HEK293T (cell line): Measurements from ENCODE around the gene STAM2.

Experiments used
- CTCF ChIA-PET: fragments of 350-600 bp; formaldehyde crosslinking; extraction: SDS; loops from one replicate; lab custom pipeline; 2021; ENCODE audit warnings: antibody characterized with exemption, inconsistent platforms; lab: Yijun Ruan, JAX
- POLR2A ChIA-PET: fragments of 350-600 bp; formaldehyde crosslinking; extraction: SDS; loops from one replicate; lab custom pipeline; 2020; ENCODE audit warnings: antibody characterized with exemption, inconsistent platforms; lab: Yijun Ruan, JAX
- DNase-seq: peaks from one replicate; pipeline ENCODE4 v3.0.0; 2012; ENCODE audit warnings: mixed read lengths; ENCODE audit errors: extremely low spot score
- ARNT ChIP-seq: fragments of 450-650 bp; IDR thresholded peaks from 2 replicates; pipeline ENCODE4 v1.6.1; 2017; ENCODE audit warnings: mild to moderate bottlenecking
- BHLHE40 ChIP-seq: fragments of 450-650 bp; IDR thresholded peaks from 2 replicates; pipeline ENCODE4 v1.6.1; 2016; ENCODE audit warnings: mild to moderate bottlenecking, moderate library complexity, borderline replicate concordance
- CTBP1 ChIP-seq: fragments of 450-650 bp; IDR thresholded peaks from 2 replicates; pipeline ENCODE4 v1.6.1; 2016; ENCODE audit warnings: borderline replicate concordance
- ELF4 ChIP-seq: fragments of 450-650 bp; IDR thresholded peaks from 2 replicates; pipeline ENCODE4 v1.6.1; 2017; ENCODE audit warnings: antibody characterized with exemption
- FOXA1 ChIP-seq: fragments of 450-650 bp; IDR thresholded peaks from 2 replicates; pipeline ENCODE4 v1.6.1; 2016; ENCODE audit warnings: mild to moderate bottlenecking
- FOXK2 ChIP-seq: fragments of 450-650 bp; IDR thresholded peaks from 2 replicates; pipeline ENCODE4 v1.6.1; 2016; ENCODE audit warnings: mild to moderate bottlenecking
- FOXM1 ChIP-seq: fragments of 450-650 bp; IDR thresholded peaks from 2 replicates; pipeline ENCODE4 v1.6.1; 2017; ENCODE audit warnings: mild to moderate bottlenecking, borderline replicate concordance
- HDGF ChIP-seq: fragments of 450-650 bp; IDR thresholded peaks from 2 replicates; pipeline ENCODE4 v1.6.1; 2017; ENCODE audit warnings: antibody characterized with exemption, borderline replicate concordance
- L3MBTL2 ChIP-seq: fragments of 450-650 bp; conservative IDR thresholded peaks from 2 replicates; pipeline ENCODE4 v1.6.1; 2016; ENCODE audit warnings: mild to moderate bottlenecking
- LEF1 ChIP-seq: fragments of 450-650 bp; IDR thresholded peaks from 2 replicates; pipeline ENCODE4 v1.6.1; 2017; ENCODE audit warnings: mild to moderate bottlenecking, borderline replicate concordance
- NFRKB ChIP-seq: fragments of 450-650 bp; IDR thresholded peaks from 2 replicates; pipeline ENCODE4 v1.6.1; 2016; ENCODE audit warnings: mild to moderate bottlenecking, moderate library complexity
- SP1 ChIP-seq: fragments of 450-650 bp; IDR thresholded peaks from 2 replicates; pipeline ENCODE4 v1.6.1; 2017
- SUZ12 ChIP-seq: fragments of 450-650 bp; IDR thresholded peaks from 2 replicates; pipeline ENCODE4 v1.6.1; 2016; ENCODE audit warnings: mild to moderate bottlenecking
- TARDBP ChIP-seq: fragments of 450-650 bp; IDR thresholded peaks from 2 replicates; pipeline ENCODE4 v1.6.1; 2016
- ZNF384 ChIP-seq: fragments of 450-650 bp; IDR thresholded peaks from 2 replicates; pipeline ENCODE4 v1.6.1; 2016
- TF ChIP-seq, protein P1 (sequence below): fragments of 450-650 bp; IDR thresholded peaks from 2 replicates; pipeline ENCODE4 v1.6.1; 2016

The STAM2 gene

DNA sequence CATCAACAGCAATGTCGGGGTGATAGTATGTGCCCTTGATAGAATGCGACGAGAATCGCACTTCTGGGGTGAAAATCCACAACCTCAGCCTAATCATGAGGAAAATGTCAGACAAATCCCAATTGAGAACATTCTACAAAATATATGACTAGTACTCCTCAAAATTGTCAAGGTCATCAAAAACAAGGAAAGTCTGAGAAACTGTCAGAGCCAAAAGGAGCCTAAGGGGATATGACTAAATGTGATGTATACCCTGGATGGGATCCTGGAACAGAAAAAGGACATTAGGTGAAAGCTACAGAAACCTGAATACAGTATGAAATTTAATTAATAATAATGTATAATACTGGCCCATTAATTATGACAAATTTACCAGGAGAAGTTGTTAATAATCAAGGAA is 69.1 kb downstream of the STAM2 start:
- no peak for DNase-seq
- ChIA-PET POLR2A (no interaction called here), CTCF (no interaction called here)
- TF ChIP-seq NFRKB: no peak
- no peak for TF ChIP-seq FOXA1
- no peak for TF ChIP-seq FOXM1
- no peak for TF ChIP-seq TARDBP
- TF ChIP-seq BHLHE40: no peak
- no peak for TF ChIP-seq SUZ12
- TF ChIP-seq, protein P1, sequence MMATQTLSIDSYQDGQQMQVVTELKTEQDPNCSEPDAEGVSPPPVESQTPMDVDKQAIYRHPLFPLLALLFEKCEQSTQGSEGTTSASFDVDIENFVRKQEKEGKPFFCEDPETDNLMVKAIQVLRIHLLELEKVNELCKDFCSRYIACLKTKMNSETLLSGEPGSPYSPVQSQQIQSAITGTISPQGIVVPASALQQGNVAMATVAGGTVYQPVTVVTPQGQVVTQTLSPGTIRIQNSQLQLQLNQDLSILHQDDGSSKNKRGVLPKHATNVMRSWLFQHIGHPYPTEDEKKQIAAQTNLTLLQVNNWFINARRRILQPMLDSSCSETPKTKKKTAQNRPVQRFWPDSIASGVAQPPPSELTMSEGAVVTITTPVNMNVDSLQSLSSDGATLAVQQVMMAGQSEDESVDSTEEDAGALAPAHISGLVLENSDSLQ: no peak
- no peak for TF ChIP-seq SP1
- TF ChIP-seq HDGF: no peak
- no peak for TF ChIP-seq ELF4
- TF ChIP-seq LEF1: no peak
- TF ChIP-seq ZNF384: no peak
- TF ChIP-seq ARNT: no peak
- TF ChIP-seq FOXK2: no peak
- no peak for TF ChIP-seq CTBP1
- TF ChIP-seq L3MBTL2: no peak

DNA sequence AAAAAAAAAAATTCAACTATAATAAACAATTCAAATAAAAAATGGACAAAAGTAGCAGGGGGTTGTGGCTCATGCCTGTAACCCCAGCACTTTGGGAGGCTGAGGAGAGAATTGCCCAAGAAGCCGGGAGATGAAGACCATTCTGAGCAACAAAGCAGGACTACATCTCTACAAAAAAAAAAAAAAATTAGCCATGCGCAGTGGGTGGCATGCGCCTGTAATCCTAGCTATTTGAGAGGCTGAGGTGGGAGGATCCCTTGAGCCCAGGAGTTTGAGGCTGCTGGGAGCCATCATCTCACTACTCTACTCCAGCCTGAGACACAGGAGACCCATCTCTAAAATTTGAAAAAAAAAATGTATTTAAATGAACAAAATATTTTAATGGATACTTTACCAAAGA is 72.3 kb downstream of the STAM2 start:
- no peak for DNase-seq
- TF ChIP-seq SUZ12 (no peak), TARDBP (no peak), FOXM1 (no peak), BHLHE40 (no peak), L3MBTL2 (no peak), NFRKB (no peak), ARNT (no peak), LEF1 (no peak), FOXK2 (no peak), ELF4 (no peak), FOXA1 (no peak), SP1 (no peak), HDGF (no peak), CTBP1 (no peak), ZNF384 (no peak)
- TF ChIP-seq, protein P1: no peak
- CTCF ChIA-PET: no interaction called here
- POLR2A ChIA-PET: no interaction called here

DNA sequence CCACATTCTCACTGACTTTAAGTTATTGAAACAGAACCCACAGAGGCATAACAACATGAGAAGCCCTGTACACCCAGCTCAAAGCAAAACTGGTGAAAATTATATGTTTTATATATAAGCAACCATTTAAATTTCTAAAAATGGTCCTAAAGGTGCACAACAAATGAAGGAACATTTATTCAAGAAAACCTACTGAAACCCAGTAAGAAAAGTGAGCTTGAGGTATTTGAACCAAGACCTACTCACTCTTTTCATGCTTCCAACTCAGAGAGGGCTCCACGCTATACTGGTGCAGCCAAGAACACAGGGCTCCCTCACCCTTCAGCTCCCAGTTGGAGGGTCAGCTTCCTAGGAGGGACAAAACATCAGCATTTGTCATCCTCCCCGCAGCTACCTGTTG is 74.6 kb downstream of the STAM2 start:
- TF ChIP-seq L3MBTL2: no peak
- TF ChIP-seq CTBP1: no peak
- no peak for TF ChIP-seq HDGF
- TF ChIP-seq SUZ12: no peak
- no peak for TF ChIP-seq ARNT
- TF ChIP-seq TARDBP: no peak
- TF ChIP-seq ZNF384: no peak
- no peak for TF ChIP-seq NFRKB
- TF ChIP-seq ELF4: no peak
- no peak for TF ChIP-seq FOXM1
- TF ChIP-seq, protein P1: no peak
- no peak for TF ChIP-seq LEF1
- TF ChIP-seq FOXA1: no peak
- TF ChIP-seq SP1: no peak
- no peak for TF ChIP-seq FOXK2
- TF ChIP-seq BHLHE40: no peak
- ChIA-PET POLR2A (interaction anchor here (0.6 kb wide), 1 partner anchor 77 kb away, joined by 3 read pairs; no protein-coding TSS in a partner anchor), CTCF (no interaction called here)
- no peak for DNase-seq

DNA sequence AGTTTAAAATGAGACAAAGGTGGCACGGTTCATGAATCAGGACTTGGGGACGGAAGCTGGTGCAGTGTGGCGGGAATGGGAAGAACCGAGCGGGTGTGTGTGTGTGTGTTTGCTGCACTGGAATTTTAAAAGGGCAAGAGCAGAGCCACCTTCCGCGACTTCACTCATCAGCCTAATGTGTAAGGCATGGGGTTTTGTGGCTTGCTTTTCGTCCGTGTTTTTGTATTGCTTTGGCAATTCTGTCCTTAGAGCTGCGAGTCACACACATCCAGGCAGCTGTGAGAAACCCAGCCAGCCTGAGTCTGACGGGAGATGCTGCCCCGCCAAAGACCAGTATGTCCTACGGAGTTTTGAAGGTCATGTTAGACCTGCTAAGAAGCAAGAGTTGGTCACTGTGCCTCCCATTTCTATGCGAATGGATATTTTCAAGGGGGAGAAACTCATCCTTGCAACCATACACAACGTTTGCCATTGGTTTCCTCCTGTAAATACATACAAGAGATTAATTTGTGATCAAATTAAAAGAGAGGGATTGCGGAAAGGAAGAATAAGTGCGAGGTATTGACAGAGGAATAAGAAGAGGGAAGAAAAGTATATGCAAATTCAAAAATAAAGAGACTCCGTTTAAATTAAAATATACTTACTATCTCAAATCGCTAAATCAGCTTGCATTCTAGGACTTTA is 76.1 kb downstream of the STAM2 start:
- POLR2A ChIA-PET: interaction anchor here (0.6 to 0.8 kb wide), 3 partner anchors 10 to 30 kb away, joined by 3 read pairs; no protein-coding TSS in a partner anchor
- DNase-seq: peak; percentile 30
- no peak for TF ChIP-seq FOXM1
- TF ChIP-seq BHLHE40: no peak
- TF ChIP-seq ARNT: no peak
- TF ChIP-seq ELF4: no peak
- TF ChIP-seq FOXA1: no peak
- TF ChIP-seq SP1: no peak
- TF ChIP-seq, protein P1: no peak
- no peak for TF ChIP-seq ZNF384
- TF ChIP-seq SUZ12: no peak
- no peak for TF ChIP-seq FOXK2
- no peak for TF ChIP-seq L3MBTL2
- TF ChIP-seq HDGF: no peak
- no peak for TF ChIP-seq NFRKB
- CTCF ChIA-PET: no interaction called here
